ENCODE measurements around the gene SERPINB1. TPM values are rescaled to one million over a fixed set of nuclear protein-coding genes. Genes with fewer than 3 reads are reported as not detected.

The SERPINB1 gene
- total RNA-seq, 2 donors from 2014 or later = 135 to 173 TPM

GRCh38 chr6:2834262-2834661, 7.4 kb downstream of the SERPINB1 start:
- H3K4me3 ChIP-seq = no peak overlapping the region
- no peaks in the 10 kb centered on the region for H3K36me3 ChIP-seq
- no peaks in the 10 kb centered on the region for H3K4me1 ChIP-seq
- H3K27me3 ChIP-seq = no peaks in the 10 kb centered on the region
- intact Hi-C loops (cut with DNase I) = no loop called here
- no peak for DNase-seq
- no peaks in the 10 kb centered on the region for H3K9me3 ChIP-seq
- no peak overlapping the region for H3K9ac ChIP-seq (ENCODE audit: low read depth in 2 of 2, low read length in 2 of 2)
- TF ChIP-seq CTCF (IDR thresholded peaks at IDR 0.05) = no peak
- H3K27ac ChIP-seq = no peak overlapping the region

GRCh38 chr6:2831392-2831791, 10.3 kb downstream of the SERPINB1 start:
- DNase-seq = peak; percentile 18
- no peak overlapping the region for H3K9ac ChIP-seq (ENCODE audit: low read depth in 2 of 2, low read length in 2 of 2)
- no peaks in the 10 kb centered on the region for H3K36me3 ChIP-seq
- TF ChIP-seq CTCF (IDR thresholded peaks at IDR 0.05) = no peak
- H3K27me3 ChIP-seq = no peaks in the 10 kb centered on the region
- H3K4me1 ChIP-seq = no peaks in the 10 kb centered on the region
- H3K9me3 ChIP-seq = no peaks in the 10 kb centered on the region
- no peak overlapping the region for H3K4me3 ChIP-seq
- intact Hi-C loops (cut with DNase I) = no loop called here
- no peak overlapping the region for H3K27ac ChIP-seq

GRCh38 chr6:2830183-2830582, 11.5 kb downstream of the SERPINB1 start:
- no peaks in the 10 kb centered on the region for H3K4me1 ChIP-seq
- no peak overlapping the region for H3K4me3 ChIP-seq
- H3K27me3 ChIP-seq = no peaks in the 10 kb centered on the region
- DNase-seq = no peak
- no peak overlapping the region for H3K27ac ChIP-seq
- no peaks in the 10 kb centered on the region for H3K9me3 ChIP-seq
- no peaks in the 10 kb centered on the region for H3K36me3 ChIP-seq
- intact Hi-C loops (cut with DNase I) = no loop called here
- no peak for TF ChIP-seq CTCF (IDR thresholded peaks at IDR 0.05)
- H3K9ac ChIP-seq (ENCODE audit: low read depth in 2 of 2, low read length in 2 of 2) = no peak overlapping the region

GRCh38 chr6:2829253-2829652, 12.4 kb downstream of the SERPINB1 start:
- no peak for TF ChIP-seq CTCF (IDR thresholded peaks at IDR 0.05)
- Histone ChIP-seq H3K9me3 (no peaks in the 10 kb centered on the region), H3K36me3 (no peaks in the 10 kb centered on the region), H3K4me1 (no peaks in the 10 kb centered on the region), H3K27me3 (no peaks in the 10 kb centered on the region), H3K27ac (no peak overlapping the region), H3K9ac (ENCODE audit: low read depth in 2 of 2, low read length in 2 of 2) (no peak overlapping the region), H3K4me3 (no peak overlapping the region)
- intact Hi-C loops (cut with DNase I) = no loop called here
- no peak for DNase-seq

GRCh38 chr6:2828629-2829028, 13.0 kb downstream of the SERPINB1 start:
- TF ChIP-seq CTCF (IDR thresholded peaks at IDR 0.05) = no peak
- Histone ChIP-seq H3K27me3 (no peaks in the 10 kb centered on the region), H3K9ac (ENCODE audit: low read depth in 2 of 2, low read length in 2 of 2) (no peak overlapping the region), H3K9me3 (no peaks in the 10 kb centered on the region), H3K4me1 (no peaks in the 10 kb centered on the region), H3K27ac (no peak overlapping the region), H3K4me3 (no peak overlapping the region), H3K36me3 (no peaks in the 10 kb centered on the region)
- peak; percentile 11 for DNase-seq
- intact Hi-C loops (cut with DNase I) = no loop called here

GRCh38 chr6:2827142-2827541, 14.5 kb downstream of the SERPINB1 start:
- H3K4me3 ChIP-seq = no peak overlapping the region
- peak; percentile 6 for DNase-seq
- H3K9me3 ChIP-seq = no peaks in the 10 kb centered on the region
- TF ChIP-seq CTCF (IDR thresholded peaks at IDR 0.05) = no peak
- intact Hi-C loops (cut with DNase I) = no loop called here
- no peak overlapping the region for H3K9ac ChIP-seq (ENCODE audit: low read depth in 2 of 2, low read length in 2 of 2)
- no peaks in the 10 kb centered on the region for H3K4me1 ChIP-seq
- H3K27me3 ChIP-seq = no peaks in the 10 kb centered on the region
- no peak overlapping the region for H3K27ac ChIP-seq
- no peaks in the 10 kb centered on the region for H3K36me3 ChIP-seq
